WTC11 (cell line): ENCODE results near the gene PCDHA1. TPM values are rescaled to one million over a fixed set of nuclear protein-coding genes. Genes with fewer than 3 reads are reported as not detected.
A peak's percentile ranks its signal among the peaks of the same experiment; 100 is the strongest.

Source experiments
- ATAC-seq: fragments of 200-7000 bp; cut with Tn5 transposase; 2 replicates; pipeline ENCODE4 v1.10.0; 2021; ENCODE audit warnings: mild to moderate bottlenecking, moderate library complexity
- CTCF ChIA-PET: fragments of 300-600 bp; sonication (Branson Sonifier 250); formaldehyde crosslinking; loops from one replicate; lab custom pipeline; 2021; ENCODE audit warnings: antibody characterized with exemption; lab: Charles Lee
- POLR2A ChIA-PET: fragments of 350-600 bp; sonication (Branson Sonifier 250); formaldehyde crosslinking; loops from one replicate; lab custom pipeline; 2021; ENCODE audit warnings: antibody characterized with exemption; lab: Charles Lee
- DNase-seq: peaks from one replicate; pipeline ENCODE4 v3.0.0; 2021; ENCODE audit warnings: low spot score
- H3K27ac Mint-ChIP-seq: 2 replicates; pipeline ENCODE4 v1.8.0; 2021; ENCODE audit warnings: mixed read lengths
- H3K27me3 Mint-ChIP-seq: 2 replicates; pipeline ENCODE4 v1.8.0; 2021; ENCODE audit warnings: low read depth, mild to moderate bottlenecking, moderate library complexity, mixed read lengths
- H3K36me3 Mint-ChIP-seq: 2 replicates; pipeline ENCODE4 v1.8.0; 2021; ENCODE audit warnings: mixed read lengths
- H3K4me1 Mint-ChIP-seq: 2 replicates; pipeline ENCODE4 v1.8.0; 2022; ENCODE audit warnings: mixed read lengths
- H3K4me3 Mint-ChIP-seq: 2 replicates; pipeline ENCODE4 v1.8.0; 2021; ENCODE audit warnings: mild to moderate bottlenecking, moderate library complexity, mixed read lengths
- H3K9me3 Mint-ChIP-seq: 2 replicates; pipeline ENCODE4 v1.8.0; 2021; ENCODE audit warnings: mixed read lengths
- ATF3 ChIP-seq: sonication (generic); formaldehyde crosslinking; conservative IDR thresholded peaks from 2 replicates; pipeline ENCODE4 v1.8.1; 2022; ENCODE audit warnings: mild to moderate bottlenecking, missing genetic modification reagents
- EMX1 ChIP-seq: fragments of 250-450 bp; sonication (Bioruptor Pico); IDR thresholded peaks from 2 replicates; pipeline ENCODE4 v1.8.0; 2021; ENCODE audit warnings: mild to moderate bottlenecking
- FOXK1 ChIP-seq: sonication (generic); formaldehyde crosslinking; IDR thresholded peaks from 2 replicates; pipeline ENCODE4 v1.8.0; 2022; ENCODE audit warnings: mild to moderate bottlenecking, moderate library complexity, missing genetic modification reagents
- HMGA2 ChIP-seq: fragments of 250-450 bp; sonication (Bioruptor Pico); IDR thresholded peaks from 2 replicates; pipeline ENCODE4 v1.4.0; 2021; ENCODE audit warnings: mild to moderate bottlenecking, moderate library complexity
- HMGXB4 ChIP-seq: sonication (generic); formaldehyde crosslinking; IDR thresholded peaks from 2 replicates; pipeline ENCODE4 v1.8.1; 2023; ENCODE audit warnings: mild to moderate bottlenecking, moderate library complexity, missing genetic modification reagents
- JAZF1 ChIP-seq: fragments of 250-450 bp; sonication (Bioruptor Pico); IDR thresholded peaks from 2 replicates; pipeline ENCODE4 v1.9.0; 2021; ENCODE audit warnings: moderate library complexity, mild to moderate bottlenecking, inconsistent platforms
- JUN ChIP-seq: sonication (generic); formaldehyde crosslinking; IDR thresholded peaks from 2 replicates; pipeline ENCODE4 v1.8.0; 2023; ENCODE audit warnings: mild to moderate bottlenecking, missing genetic modification reagents
- MLX ChIP-seq: sonication (generic); formaldehyde crosslinking; IDR thresholded peaks from 2 replicates; pipeline ENCODE4 v1.8.1; 2023; ENCODE audit warnings: mild to moderate bottlenecking, missing genetic modification reagents, moderate library complexity
- MYBL2 ChIP-seq: sonication (generic); formaldehyde crosslinking; IDR thresholded peaks from 2 replicates; pipeline ENCODE4 v1.8.1; 2023; ENCODE audit warnings: mild to moderate bottlenecking, moderate library complexity, missing genetic modification reagents
- RORB ChIP-seq: fragments of 250-450 bp; sonication (Bioruptor Pico); IDR thresholded peaks from 2 replicates; pipeline ENCODE4 v1.9.0; 2021; ENCODE audit warnings: mild to moderate bottlenecking
- ZMAT4 ChIP-seq: fragments of 250-450 bp; sonication (Bioruptor Pico); IDR thresholded peaks from 2 replicates; pipeline ENCODE4 v1.9.0; 2021; ENCODE audit warnings: mild to moderate bottlenecking
- ZNF317 ChIP-seq: sonication (generic); formaldehyde crosslinking; IDR thresholded peaks from 2 replicates; pipeline ENCODE4 v1.8.1; 2023; ENCODE audit warnings: low read depth, mild to moderate bottlenecking, moderate library complexity, missing genetic modification reagents, borderline replicate concordance
- ZNF416 ChIP-seq: fragments of 250-450 bp; sonication (Bioruptor Pico); IDR thresholded peaks from 2 replicates; pipeline ENCODE4 v1.9.0; 2021; ENCODE audit warnings: mild to moderate bottlenecking, inconsistent platforms
- total RNA-seq: library from RNA; stranded (reverse); gene quantifications from 3 replicates; pipeline ENCODE4 v1.2.3, GENCODE V29; 2021
- TF ChIP-seq, protein P1 (sequence below): fragments of 250-450 bp; sonication (Bioruptor Pico); IDR thresholded peaks from 2 replicates; pipeline ENCODE4 v1.8.0; 2021; ENCODE audit warnings: mild to moderate bottlenecking
- TF ChIP-seq, protein P2 (sequence below): fragments of 200-600 bp; IDR thresholded peaks from 2 replicates; pipeline ENCODE4 v1.8.0; 2022; ENCODE audit warnings: antibody characterized with exemption

The PCDHA1 gene
- total RNA-seq, 1 experiment from 2014 or later, result 2.4 TPM

- Mint-ChIP-seq H3K4me3 (no peak overlapping the region), H3K36me3 (no peaks in the 10 kb centered on the region), H3K27me3 (no peaks in the 10 kb centered on the region), H3K9me3 (no peaks in the 10 kb centered on the region), H3K4me1 (peaks cover 31% of the 10 kb centered on the region), H3K27ac (no peak overlapping the region)
- no peak for ATAC-seq
- no peak for DNase-seq
- POLR2A ChIA-PET, result no interaction called here
- TF ChIP-seq MYBL2 (CRISPR knock-in tag) (no peak), ATF3 (no peak), FOXK1 (CRISPR knock-in tag) (no peak), EMX1 (no peak), JUN (CRISPR knock-in tag) (no peak), ZNF416 (CRISPR knock-in tag) (no peak), ZMAT4 (CRISPR knock-in tag) (no peak), RORB (CRISPR knock-in tag) (no peak), ZNF317 (CRISPR knock-in tag) (no peak), HMGA2 (CRISPR knock-in tag) (no peak)
- TF ChIP-seq, protein P1, sequence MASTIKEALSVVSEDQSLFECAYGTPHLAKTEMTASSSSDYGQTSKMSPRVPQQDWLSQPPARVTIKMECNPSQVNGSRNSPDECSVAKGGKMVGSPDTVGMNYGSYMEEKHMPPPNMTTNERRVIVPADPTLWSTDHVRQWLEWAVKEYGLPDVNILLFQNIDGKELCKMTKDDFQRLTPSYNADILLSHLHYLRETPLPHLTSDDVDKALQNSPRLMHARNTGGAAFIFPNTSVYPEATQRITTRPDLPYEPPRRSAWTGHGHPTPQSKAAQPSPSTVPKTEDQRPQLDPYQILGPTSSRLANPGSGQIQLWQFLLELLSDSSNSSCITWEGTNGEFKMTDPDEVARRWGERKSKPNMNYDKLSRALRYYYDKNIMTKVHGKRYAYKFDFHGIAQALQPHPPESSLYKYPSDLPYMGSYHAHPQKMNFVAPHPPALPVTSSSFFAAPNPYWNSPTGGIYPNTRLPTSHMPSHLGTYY (CRISPR knock-in tag), result no peak
- CTCF ChIA-PET, result interaction anchor here (2.6 kb wide), 1 partner anchor 164 kb away, joined by 51 read pairs; no protein-coding TSS in a partner anchor
Observed at GRCh38 chr5:140877262-140877581, 91.3 kb downstream of the PCDHA1 start.

DNA sequence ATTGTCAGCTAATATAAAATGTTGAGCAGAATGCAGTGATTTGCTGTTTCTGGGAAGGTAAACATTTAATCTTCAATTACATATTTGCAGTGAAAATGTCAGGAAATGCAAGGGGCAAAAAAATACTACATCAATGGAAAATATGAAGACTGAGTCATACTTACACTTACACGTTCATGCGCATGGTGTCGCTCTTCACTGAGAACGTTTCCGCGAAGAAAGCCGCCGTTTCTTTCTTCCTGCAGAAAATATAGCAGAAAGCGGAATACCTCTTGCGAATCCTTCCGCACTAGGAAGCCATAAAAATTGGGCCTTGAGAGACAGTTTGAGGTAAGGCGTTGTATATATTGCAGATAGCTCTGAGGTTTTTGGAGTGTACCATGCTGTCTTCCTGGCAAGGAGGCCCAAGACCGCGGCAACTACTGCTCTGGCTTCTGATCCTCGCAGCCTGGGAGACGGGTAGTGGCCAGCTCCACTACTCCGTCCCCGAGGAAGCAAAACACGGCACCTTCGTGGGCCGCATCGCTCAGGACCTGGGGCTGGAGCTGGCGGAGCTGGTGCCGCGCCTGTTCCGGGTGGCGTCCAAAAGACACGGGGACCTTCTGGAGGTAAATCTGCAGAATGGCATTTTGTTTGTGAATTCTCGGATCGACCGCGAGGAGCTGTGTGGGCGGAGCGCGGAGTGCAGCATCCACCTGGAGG lies 96.1 kb downstream of the PCDHA1 start, which contains the start of gene PCDHA13:
PCDHA13 (plus strand) TSS at position 236 of the 702 bp plus-strand sequence; CDS start at position 381, 145 bp downstream.
- no peaks in the 10 kb centered on the region for H3K27me3 Mint-ChIP-seq
- no peaks in the 10 kb centered on the region; the same call in 1 of the 2 replicates for H3K36me3 Mint-ChIP-seq
- ATAC-seq, result peak; percentile 37
- TF ChIP-seq JAZF1 (no peak), HMGXB4 (CRISPR knock-in tag) (0 out of 2 replicates have a peak, but pooled peaks have one; percentile 27), MLX (CRISPR knock-in tag) (no peak)
- TF ChIP-seq, protein P2, sequence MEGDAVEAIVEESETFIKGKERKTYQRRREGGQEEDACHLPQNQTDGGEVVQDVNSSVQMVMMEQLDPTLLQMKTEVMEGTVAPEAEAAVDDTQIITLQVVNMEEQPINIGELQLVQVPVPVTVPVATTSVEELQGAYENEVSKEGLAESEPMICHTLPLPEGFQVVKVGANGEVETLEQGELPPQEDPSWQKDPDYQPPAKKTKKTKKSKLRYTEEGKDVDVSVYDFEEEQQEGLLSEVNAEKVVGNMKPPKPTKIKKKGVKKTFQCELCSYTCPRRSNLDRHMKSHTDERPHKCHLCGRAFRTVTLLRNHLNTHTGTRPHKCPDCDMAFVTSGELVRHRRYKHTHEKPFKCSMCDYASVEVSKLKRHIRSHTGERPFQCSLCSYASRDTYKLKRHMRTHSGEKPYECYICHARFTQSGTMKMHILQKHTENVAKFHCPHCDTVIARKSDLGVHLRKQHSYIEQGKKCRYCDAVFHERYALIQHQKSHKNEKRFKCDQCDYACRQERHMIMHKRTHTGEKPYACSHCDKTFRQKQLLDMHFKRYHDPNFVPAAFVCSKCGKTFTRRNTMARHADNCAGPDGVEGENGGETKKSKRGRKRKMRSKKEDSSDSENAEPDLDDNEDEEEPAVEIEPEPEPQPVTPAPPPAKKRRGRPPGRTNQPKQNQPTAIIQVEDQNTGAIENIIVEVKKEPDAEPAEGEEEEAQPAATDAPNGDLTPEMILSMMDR, result peak; percentile 37; the same call in 1 of the 2 replicates
- POLR2A ChIA-PET, result interaction anchor here (0.8 to 1.3 kb wide), 2 partner anchors 122 to 158 kb away, joined by 3 to 5 read pairs; no protein-coding TSS in a partner anchor
- peak within 1 kb of the TSS; percentile 58; the same call in 1 of the 2 replicates for H3K27ac Mint-ChIP-seq
- no peaks in the 10 kb centered on the region for H3K9me3 Mint-ChIP-seq
- CTCF ChIA-PET, result interaction anchor here (0.7 to 7.5 kb wide), 18 partner anchors 10 to 301 kb away, joined by 3 to 77 read pairs (median 4); partner anchors contain the start of genes PCDHA10, PCDHA11, PCDHA4 and PCDHAC1
- peaks cover 16% of the 10 kb centered on the region; the same call in 1 of the 2 replicates for H3K4me1 Mint-ChIP-seq
- H3K4me3 Mint-ChIP-seq, result peak within 1 kb of the TSS; percentile 83
- no peak for DNase-seq
